HG03064 (cell line): ENCODE data around the gene LPAR6.

Experiments
- ATAC-seq: cut with Tn5 transposase; IDR thresholded peaks from one replicate; pipeline ENCODE4 v1.9.1; 2021; ENCODE audit warnings: low read depth; ENCODE audit not compliant: unreplicated experiment

LPAR6 gene

GRCh38 chr13:48380581-48380980 is 32.3 kb downstream of the LPAR6 start:
- no peak for ATAC-seq

GRCh38 chr13:48377857-48378256 is 35.1 kb downstream of the LPAR6 start:
- no peak for ATAC-seq

DNA sequence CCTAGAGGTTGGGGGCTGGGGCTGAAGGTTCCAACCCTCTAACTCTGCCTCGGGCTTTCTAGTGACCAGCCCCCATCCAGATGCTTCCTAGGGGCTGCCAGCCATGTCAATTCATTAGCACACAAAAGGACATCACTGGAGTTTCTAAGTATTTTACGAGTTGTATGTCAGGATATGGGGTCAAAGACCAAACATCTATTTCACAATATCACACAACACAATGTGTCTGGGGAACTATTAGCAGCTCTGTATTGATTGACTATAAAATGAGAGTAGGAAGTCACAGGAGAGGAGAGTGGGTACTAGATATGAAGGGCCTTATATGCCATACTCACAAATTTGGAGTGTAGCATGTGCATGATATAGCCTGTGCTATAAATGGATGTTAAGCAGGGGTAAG is 42.1 kb downstream of the LPAR6 start:
- no peak for ATAC-seq

DNA sequence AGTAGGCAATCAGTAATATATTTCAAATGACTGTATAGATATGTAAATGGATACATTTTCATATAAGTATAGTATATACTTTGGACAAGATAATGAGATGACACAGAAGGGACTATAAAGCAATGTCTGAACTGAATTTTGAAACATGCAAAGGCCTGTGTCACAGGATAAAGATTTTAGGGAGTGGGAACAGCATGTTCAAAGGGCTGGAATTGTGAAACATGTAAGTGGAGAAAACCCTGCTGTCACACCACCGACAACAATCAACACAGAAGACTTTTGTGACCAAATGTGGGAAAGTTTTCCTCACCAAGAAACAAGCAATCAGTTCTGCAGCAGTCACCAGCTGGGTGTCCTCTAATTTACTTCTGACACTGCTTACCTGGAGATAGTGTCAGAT is 42.9 kb downstream of the LPAR6 start:
- no peak for ATAC-seq
